NCI-H526 (cell line): Measurements from ENCODE around the gene ACD.
A peak's percentile ranks its signal among the peaks of the same experiment; 100 is the strongest.

ENCODE experiments used
- DNase-seq, 2 experiments: peaks; one replicate each; lab custom pipeline; 2025; lab: John Stamatoyannopoulos, UW

Gene ACD

DNA sequence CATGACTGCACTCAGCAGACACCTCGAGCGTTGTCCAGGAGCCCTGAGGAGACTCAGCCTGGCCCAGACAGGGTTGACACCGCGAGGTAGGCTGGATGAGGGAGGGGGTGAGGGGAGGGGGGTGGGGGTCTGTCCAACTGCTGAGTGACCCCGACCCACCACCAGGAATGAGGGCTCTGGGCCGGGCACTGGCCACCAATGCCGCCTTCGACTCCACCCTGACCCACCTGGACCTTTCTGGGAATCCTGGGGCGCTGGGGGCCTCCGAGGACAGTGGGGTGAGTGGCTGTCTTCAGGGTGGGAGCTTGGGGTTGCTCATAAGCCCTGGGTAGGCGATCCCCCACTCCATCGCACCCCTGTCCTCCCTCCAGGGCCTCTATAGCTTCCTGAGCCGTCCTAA is 12.4 kb downstream of the ACD start:
- DNase-seq, result no peak

DNA sequence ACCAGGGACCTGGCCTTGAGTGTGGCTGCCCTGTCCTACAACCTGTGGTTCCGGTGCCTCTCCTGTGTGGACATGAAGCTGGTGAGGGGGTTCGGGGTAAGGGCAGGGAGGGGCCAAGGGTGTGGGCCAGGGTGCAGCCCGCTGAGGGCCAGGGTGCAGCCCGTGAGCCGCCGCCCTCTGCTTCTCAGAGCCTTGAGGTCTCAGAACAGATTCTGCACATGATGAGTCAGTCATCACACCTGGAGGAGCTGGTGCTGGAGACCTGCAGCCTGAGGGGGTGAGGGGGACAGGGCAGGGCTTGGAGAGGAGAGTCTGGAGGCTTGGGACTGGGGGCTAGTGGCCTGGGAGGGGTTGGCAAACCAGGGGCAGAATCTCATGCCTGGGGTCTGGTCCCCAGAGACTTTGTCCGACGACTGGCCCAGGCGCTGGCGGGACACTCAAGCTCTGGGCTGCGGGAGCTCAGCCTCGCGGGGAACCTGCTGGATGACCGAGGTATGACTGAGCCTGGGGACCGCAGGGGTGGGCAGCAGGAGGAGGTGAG is 12.9 kb downstream of the ACD start:
- no peak for DNase-seq

DNA sequence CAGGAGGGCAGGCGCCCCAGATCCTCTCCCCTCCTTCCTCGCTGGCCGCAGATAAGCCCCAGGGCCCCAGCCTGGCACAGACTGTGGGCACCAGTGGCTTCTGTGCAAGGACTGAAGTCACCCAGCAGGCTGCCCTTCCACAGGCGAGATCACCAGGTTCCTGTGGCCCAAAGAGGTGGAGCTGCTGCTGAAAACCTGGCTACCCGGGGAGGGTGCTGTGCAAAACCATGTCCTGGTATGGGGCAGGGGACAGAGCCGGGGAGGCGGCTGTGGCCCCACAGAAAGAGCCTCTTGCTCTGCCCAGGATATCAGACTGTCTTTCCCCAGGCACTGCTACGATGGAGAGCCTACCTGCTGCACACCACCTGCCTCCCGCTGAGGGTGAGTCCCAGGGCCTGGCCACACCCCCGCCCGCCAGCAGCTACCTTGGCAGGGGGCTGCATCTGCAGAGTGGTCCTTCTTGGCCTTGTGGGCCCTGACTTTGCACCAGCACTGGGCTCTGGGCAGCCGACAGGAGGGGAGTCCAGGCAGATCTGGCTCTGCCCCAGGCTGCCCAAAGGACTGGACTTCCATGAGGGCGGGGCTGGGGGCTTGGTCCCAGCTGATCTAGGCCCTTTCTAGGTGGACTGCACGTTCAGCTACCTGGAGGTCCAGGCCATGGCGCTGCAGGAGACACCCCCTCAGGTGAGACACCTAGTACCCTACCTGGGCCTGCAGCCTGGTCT is 14.5 kb downstream of the ACD start:
- no peak for DNase-seq

DNA sequence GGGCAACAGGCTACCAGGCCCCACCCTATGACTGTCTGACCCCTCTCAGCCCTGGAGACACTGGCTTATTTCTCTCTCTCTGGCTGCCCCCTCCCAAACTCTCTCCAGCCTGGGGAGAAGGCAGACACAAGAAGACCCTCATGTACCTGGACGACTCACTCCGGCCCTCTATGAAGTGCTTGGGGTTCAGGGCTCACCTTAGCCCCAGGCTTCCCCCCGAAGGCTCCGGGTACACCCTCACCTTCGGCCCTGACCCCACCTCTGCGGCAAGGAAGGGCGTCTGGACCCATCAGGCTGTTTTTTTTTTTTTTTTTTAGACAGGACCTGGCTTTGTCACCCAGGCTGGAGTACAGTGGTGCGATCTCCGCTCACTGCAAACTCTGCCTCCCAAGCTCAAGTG is 16.0 kb downstream of the ACD start:
- DNase-seq, result no peak

DNA sequence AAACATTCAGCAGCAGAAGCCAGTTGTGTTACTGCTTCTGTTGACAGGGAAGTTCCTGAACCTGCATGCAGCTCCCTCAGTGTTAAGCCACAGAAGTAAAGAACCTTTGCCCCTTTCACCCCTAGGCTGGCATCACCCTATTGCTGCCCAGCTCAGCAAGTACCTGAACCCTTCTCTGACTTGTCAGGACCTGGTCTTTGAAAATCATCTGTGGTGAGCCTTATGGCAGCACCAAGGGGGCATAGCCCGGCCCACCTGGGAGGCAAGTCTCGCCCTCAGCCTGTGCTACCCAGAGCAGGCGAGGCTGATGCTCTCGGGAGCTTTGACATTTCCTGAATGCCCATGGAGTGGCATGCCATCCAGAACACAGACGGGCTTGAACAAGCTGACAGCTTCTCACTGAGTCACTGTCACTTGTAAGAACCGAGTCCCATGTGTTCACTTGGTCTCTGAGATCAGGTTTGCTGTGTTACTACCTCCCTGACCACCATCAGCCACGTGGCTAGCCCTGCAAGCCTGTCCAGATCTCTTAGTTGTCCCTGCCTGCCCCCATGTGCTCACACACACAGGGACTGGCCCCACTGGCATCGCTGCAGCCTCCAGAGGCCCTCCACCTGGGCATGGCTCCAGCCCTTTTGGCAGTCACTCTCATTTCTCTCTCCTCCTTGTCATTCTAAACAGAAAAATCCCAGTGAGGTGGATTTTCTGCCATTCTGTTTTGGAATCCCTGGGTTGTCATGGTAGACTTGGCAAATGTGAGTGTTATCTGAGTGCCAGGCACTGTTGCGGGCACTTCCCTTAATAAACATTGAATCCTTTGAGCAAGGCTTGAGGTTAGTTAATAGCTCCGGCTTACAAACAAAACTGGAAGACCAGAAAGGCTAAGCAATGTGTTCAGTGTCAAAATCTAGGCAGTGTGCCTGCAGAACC is 18.0 kb downstream of the ACD start:
- no peak for DNase-seq

DNA sequence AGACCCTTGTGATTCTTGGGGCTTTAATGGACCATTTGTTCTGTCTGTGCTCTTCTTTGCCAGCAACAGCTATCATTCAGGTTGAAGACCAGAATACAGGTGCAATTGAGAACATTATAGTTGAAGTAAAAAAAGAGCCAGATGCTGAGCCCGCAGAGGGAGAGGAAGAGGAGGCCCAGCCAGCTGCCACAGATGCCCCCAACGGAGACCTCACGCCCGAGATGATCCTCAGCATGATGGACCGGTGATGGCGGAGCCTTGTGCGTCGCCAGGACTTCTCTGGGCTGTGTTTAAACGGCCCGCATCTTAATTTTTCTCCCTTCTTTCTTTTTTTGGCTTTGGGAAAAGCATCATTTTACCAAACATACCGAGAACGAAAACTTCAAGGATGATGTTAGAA is 22.4 kb downstream of the ACD start:
- no peak for DNase-seq

DNA sequence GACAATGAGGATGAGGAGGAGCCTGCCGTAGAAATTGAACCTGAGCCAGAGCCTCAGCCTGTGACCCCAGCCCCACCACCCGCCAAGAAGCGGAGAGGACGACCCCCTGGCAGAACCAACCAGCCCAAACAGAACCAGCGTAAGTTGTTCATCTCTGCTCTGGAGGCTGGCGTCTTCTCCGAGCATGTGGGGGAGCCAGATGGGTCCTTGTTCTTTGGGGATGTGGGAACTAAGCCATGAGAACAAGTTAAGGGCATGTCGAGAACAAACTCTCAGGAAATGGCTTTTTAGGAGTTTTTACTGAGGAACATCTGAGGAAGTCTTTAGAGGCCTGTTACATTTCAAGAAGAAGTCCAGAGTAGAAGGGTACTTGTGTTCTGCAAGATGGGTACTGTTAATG is 23.3 kb downstream of the ACD start:
- DNase-seq, result no peak

DNA sequence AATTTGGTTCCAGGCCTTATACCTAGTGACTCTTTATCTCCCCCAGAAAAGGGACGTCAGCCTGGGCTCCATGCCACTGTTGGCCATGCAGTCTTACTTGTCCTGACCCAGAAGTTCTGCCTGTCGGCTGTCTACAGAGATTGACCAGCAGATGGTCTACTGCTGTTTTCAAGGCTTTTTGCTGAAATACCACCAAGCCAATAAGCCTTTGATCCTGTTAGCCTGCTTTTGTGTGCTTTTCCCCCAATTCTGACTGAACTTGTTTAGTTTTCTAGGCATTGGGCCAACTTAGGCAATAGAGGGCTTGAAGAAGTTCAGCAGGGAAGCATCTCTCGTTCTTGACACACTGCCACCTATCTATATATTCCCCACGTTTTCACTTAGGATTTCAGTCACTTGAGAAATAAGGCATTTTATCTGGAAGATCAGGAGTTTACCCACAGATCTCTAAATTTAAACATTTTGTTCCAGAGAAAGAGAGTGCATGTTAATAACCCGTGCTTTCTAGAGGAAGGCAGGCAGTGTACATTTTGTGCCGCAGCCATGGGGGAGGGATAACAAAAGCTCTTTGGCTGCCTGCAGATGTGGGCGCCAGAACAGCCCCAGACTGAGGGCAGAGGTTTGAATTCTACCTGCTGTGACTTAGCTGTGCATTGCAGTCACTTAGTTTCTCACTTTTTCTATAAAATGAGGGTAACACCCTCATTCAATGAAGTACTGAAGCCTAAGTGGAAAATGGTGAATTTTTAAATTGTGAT is 27.5 kb downstream of the ACD start:
- DNase-seq, result no peak

DNA sequence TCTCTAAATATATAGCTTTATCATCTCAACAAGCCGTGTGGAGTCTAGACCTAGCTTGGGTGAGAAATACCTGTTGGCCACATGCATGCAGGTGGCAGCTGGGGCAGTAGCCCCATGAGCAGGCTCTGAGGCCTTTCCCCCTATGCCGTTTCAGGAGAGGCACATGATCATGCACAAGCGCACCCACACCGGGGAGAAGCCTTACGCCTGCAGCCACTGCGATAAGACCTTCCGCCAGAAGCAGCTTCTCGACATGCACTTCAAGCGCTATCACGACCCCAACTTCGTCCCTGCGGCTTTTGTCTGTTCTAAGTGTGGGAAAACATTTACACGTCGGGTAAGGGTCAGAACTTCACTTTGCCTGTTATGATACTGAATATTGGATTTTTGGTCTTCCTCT is 31.8 kb downstream of the ACD start:
- no peak for DNase-seq

DNA sequence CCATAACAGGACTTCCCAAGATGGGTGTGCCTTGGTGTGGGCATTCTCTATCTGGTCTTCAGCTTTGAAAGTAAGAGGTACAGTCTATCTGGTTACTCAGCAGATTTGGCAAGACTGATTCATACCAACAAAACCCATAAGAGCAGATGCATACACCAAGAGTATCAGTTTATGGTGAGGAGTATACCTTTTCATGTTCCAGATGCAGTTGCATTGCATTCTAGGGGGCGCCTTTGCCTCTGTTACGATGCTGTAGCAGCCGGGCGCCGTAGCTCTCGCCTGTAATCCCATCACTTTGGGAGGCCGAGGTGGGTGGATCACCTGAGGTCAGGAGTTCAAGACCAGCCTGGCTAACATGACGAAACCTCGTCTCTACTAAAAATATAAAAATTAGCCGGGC is 46.3 kb downstream of the ACD start:
- peak in 1 of 2 experiments; percentile 2 for DNase-seq

DNA sequence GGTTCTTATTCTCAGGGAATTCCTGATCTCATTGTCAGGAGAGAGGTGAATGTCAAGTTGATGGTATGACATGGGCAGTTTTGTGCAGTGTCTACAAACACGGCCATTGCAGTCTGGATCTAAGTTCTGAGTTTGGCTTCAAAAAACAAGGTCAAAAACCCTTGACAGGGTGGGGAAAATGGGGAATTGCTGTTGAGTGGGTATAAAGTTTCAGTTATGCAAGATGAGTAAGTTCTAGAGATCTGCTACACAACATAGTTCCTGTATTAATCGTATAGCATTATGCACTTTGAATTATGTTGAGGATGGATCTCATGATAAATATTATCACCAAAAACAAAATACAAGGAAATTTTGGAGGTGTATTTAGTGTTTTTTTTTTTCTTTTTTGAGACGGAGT is 51.7 kb downstream of the ACD start:
- DNase-seq, result no peak
